Hepatocyte (in vitro differentiated cells): ENCODE measurements around the gene MOCS1. TPM values are rescaled to one million over a fixed set of nuclear protein-coding genes. Genes with fewer than 3 reads are reported as not detected.

Source experiments
- DNase-seq: peaks from one replicate; pipeline ENCODE4 v3.0.0-alpha.2; 2016; ENCODE audit warnings: low spot score
- H2AFZ ChIP-seq: fragments of 200-600 bp; sonication (generic); 2 replicates; pipeline ENCODE4 v1.6.0; 2016; ENCODE audit warnings: antibody characterized with exemption, mild to moderate bottlenecking
- H3K27ac ChIP-seq: fragments of 200-600 bp; sonication (generic); 2 replicates; pipeline ENCODE4 v1.5.1; 2016; ENCODE audit warnings: mild to moderate bottlenecking
- H3K27me3 ChIP-seq: fragments of 200-600 bp; sonication (generic); 2 replicates; pipeline ENCODE4 v1.6.1; 2016
- H3K36me3 ChIP-seq: fragments of 200-600 bp; sonication (generic); replicated peaks from 2 replicates; pipeline ENCODE4 v1.5.1; 2016; ENCODE audit warnings: low read depth; ENCODE audit not compliant: insufficient read depth
- H3K4me1 ChIP-seq: fragments of 200-600 bp; sonication (generic); 2 replicates; pipeline ENCODE4 v1.5.1; 2016; ENCODE audit warnings: mild to moderate bottlenecking, moderate library complexity; ENCODE audit not compliant: insufficient read depth
- H3K4me2 ChIP-seq: fragments of 200-600 bp; sonication (generic); 2 replicates; pipeline ENCODE4 v1.6.0; 2016
- H3K4me3 ChIP-seq: fragments of 200-600 bp; sonication (generic); 2 replicates; pipeline ENCODE4 v1.5.1; 2016; ENCODE audit warnings: mild to moderate bottlenecking
- H3K79me2 ChIP-seq: fragments of 200-600 bp; sonication (generic); 2 replicates; pipeline ENCODE4 v1.6.0; 2017; ENCODE audit warnings: mild to moderate bottlenecking
- H3K9me2 ChIP-seq: fragments of 200-600 bp; sonication (generic); replicated peaks from 2 replicates; pipeline ENCODE4 v1.6.0; 2017; ENCODE audit warnings: mild to moderate bottlenecking; ENCODE audit not compliant: insufficient read depth
- H3K9me3 ChIP-seq: fragments of 200-600 bp; sonication (generic); 2 replicates; pipeline ENCODE4 v1.5.1; 2016; ENCODE audit warnings: low read depth, mild to moderate bottlenecking
- H4K20me1 ChIP-seq: fragments of 200-600 bp; sonication (generic); 2 replicates; pipeline ENCODE4 v1.6.0; 2016; ENCODE audit warnings: mild to moderate bottlenecking; ENCODE audit not compliant: insufficient read depth, poor library complexity, severe bottlenecking
- EZH2 ChIP-seq: fragments of 200-600 bp; sonication (generic); IDR thresholded peaks from 2 replicates; pipeline ENCODE4 v1.6.1; 2016; ENCODE audit warnings: antibody characterized with exemption, mild to moderate bottlenecking, borderline replicate concordance
- EZH2phosphoT487 ChIP-seq: fragments of 200-600 bp; sonication (generic); IDR thresholded peaks from one replicate; pipeline ENCODE4 v1.6.1; 2018; ENCODE audit warnings: antibody characterized with exemption, mild to moderate bottlenecking, low read depth, moderate library complexity; ENCODE audit not compliant: unreplicated experiment, severe bottlenecking
- WGBS: methylation state at CpG from one replicate; pipeline ENCODE4 v1.1.6; 2016; ENCODE audit warnings: low lambda C conversion rate; ENCODE audit errors: missing lambda C conversion rate; 5-methylcytosine and 5-hydroxymethylcytosine counted together
- polyA plus RNA-seq: library from polyadenylated mRNA; unstranded; fragments of >200 nt; fragmentation: Nextera tagmentation; extraction: Ambion mirVana; gene quantifications from 2 replicates; pipeline ENCODE4 v1.2.1, GENCODE V29; 2016
- total RNA-seq: library from RNA; depleted of rRNA; stranded (reverse); fragments of >200 nt; gene quantifications from 2 replicates; pipeline ENCODE4 v1.2.3, GENCODE V29; 2014
- TF ChIP-seq, protein P1 (sequence below): fragments of 200-600 bp; sonication (generic); IDR thresholded peaks from 2 replicates; pipeline ENCODE4 v1.5.1; 2016; ENCODE audit warnings: antibody characterized with exemption, mild to moderate bottlenecking; ENCODE audit not compliant: poor library complexity

The MOCS1 gene
- total and polyA plus RNA-seq, 2 experiments from 2014 or later: 10.7 to 13.4 TPM

- Histone ChIP-seq H3K36me3 (no peaks in the 10 kb centered on the region), H4K20me1 (no peaks in the 10 kb centered on the region), H3K9me3 (no peaks in the 10 kb centered on the region), H3K27ac (no peak overlapping the region), H3K4me3 (no peak overlapping the region), H3K79me2 (no peaks in the 10 kb centered on the region), H3K4me2 (no peak overlapping the region), H3K4me1 (peaks cover 19% of the 10 kb centered on the region), H3K9me2 (no peaks in the 10 kb centered on the region), H2AFZ (no peak overlapping the region), H3K27me3 (no peaks in the 10 kb centered on the region)
- DNase-seq: no peak
- TF ChIP-seq, protein P1, sequence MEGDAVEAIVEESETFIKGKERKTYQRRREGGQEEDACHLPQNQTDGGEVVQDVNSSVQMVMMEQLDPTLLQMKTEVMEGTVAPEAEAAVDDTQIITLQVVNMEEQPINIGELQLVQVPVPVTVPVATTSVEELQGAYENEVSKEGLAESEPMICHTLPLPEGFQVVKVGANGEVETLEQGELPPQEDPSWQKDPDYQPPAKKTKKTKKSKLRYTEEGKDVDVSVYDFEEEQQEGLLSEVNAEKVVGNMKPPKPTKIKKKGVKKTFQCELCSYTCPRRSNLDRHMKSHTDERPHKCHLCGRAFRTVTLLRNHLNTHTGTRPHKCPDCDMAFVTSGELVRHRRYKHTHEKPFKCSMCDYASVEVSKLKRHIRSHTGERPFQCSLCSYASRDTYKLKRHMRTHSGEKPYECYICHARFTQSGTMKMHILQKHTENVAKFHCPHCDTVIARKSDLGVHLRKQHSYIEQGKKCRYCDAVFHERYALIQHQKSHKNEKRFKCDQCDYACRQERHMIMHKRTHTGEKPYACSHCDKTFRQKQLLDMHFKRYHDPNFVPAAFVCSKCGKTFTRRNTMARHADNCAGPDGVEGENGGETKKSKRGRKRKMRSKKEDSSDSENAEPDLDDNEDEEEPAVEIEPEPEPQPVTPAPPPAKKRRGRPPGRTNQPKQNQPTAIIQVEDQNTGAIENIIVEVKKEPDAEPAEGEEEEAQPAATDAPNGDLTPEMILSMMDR: no peak
- TF ChIP-seq EZH2phosphoT487 (no peak), EZH2 (no peak)
- 74% methylated on average over 3 of the region's 3 CpGs for WGBS
Measured at GRCh38 chr6:39920157-39920556, 14.1 kb downstream of the MOCS1 start.

DNA sequence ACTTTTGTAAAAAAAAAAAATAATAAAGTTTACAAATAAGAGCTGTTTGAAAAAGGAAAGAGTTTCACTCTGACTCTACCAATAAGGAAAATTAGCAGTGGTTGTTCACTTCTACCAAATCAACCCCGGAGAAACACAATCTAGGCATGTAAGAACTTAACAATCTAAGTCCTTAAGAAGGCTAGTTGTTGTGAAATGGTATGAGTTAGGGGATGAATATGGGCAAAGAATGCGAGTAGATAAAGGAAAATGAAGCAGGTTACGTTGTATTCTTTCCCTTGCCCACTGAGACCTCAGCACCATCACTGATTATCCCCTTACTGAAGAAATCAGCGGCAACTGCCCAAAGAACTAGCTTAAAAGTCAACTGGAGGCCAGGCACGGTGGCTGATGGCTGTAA lies 15.4 kb downstream of the MOCS1 start:
- TF ChIP-seq EZH2phosphoT487 (no peak), EZH2 (no peak)
- TF ChIP-seq, protein P1: no peak
- no peak overlapping the region for H2AFZ ChIP-seq
- 87% methylated on average over 5 of the region's 5 CpGs for WGBS
- H3K9me2 ChIP-seq: no peaks in the 10 kb centered on the region
- H3K4me1 ChIP-seq: peaks cover 19% of the 10 kb centered on the region
- no peaks in the 10 kb centered on the region for H4K20me1 ChIP-seq
- H3K27me3 ChIP-seq: no peaks in the 10 kb centered on the region
- DNase-seq: no peak
- peak overlapping the region; percentile 38 for H3K4me2 ChIP-seq
- no peaks in the 10 kb centered on the region for H3K79me2 ChIP-seq
- H3K36me3 ChIP-seq: no peaks in the 10 kb centered on the region
- no peak overlapping the region for H3K27ac ChIP-seq
- no peaks in the 10 kb centered on the region for H3K9me3 ChIP-seq
- H3K4me3 ChIP-seq: no peak overlapping the region

DNA sequence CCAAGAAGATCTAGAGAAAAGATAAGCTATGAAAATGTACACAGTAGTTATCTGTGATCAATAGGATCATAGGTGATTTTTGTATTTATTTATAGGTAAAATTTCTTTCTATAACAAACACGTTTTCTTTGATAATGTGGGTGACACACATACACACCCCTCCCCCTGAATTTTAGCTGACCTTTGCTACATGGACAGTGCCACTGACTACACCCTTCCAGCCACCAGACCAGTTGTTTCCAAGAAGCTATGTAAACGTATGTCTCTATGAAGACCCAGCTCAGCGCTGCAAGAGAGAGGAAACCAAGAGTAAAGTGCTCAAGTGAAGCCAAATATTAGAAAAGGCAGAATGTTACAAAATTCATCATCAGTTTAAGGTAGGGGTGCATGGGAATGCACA lies 16.3 kb downstream of the MOCS1 start:
- Histone ChIP-seq H3K9me2 (no peaks in the 10 kb centered on the region), H3K79me2 (no peaks in the 10 kb centered on the region), H3K27ac (peak overlapping the region; percentile 44), H4K20me1 (no peaks in the 10 kb centered on the region), H3K9me3 (no peaks in the 10 kb centered on the region), H3K27me3 (no peaks in the 10 kb centered on the region), H3K4me1 (peaks cover 19% of the 10 kb centered on the region), H3K4me2 (peak overlapping the region; percentile 38), H3K36me3 (no peaks in the 10 kb centered on the region), H2AFZ (no peak overlapping the region), H3K4me3 (no peak overlapping the region)
- no peak for DNase-seq
- 49% methylated on average over 3 of the region's 3 CpGs for whole genome bisulfite sequencing
- no peak for TF ChIP-seq EZH2phosphoT487
- TF ChIP-seq, protein P1: no peak
- no peak for TF ChIP-seq EZH2

DNA sequence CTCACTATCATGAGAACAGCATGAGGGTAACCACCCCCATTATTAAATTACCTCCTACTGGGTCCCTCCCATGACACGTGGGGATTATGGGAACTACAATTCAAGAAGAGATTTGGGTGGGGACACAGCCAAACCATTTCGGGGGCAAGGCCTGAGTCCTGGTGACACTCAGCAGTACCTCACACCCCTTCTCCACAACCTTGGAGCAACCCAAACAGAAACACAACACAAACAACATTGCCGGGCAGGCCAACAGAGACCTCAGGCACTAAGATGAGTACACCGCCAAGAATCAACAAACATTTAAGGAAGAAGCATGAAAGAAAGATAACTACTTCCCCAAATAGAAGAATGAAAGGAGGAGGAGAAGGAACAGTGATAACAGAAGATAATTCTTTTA lies 16.9 kb downstream of the MOCS1 start:
- no peak for DNase-seq
- Histone ChIP-seq H3K4me3 (no peak overlapping the region), H3K9me3 (no peaks in the 10 kb centered on the region), H4K20me1 (no peaks in the 10 kb centered on the region), H3K27ac (peak overlapping the region; percentile 44), H3K27me3 (no peaks in the 10 kb centered on the region), H3K4me2 (peak overlapping the region; percentile 38), H2AFZ (no peak overlapping the region), H3K9me2 (no peaks in the 10 kb centered on the region), H3K36me3 (no peaks in the 10 kb centered on the region), H3K4me1 (peaks cover 19% of the 10 kb centered on the region), H3K79me2 (no peaks in the 10 kb centered on the region)
- 71% methylated on average over 4 of the region's 4 CpGs for WGBS
- no peak for TF ChIP-seq EZH2
- TF ChIP-seq, protein P1: no peak
- TF ChIP-seq EZH2phosphoT487: no peak
